DMS53 treated with DMSO at 0.1 percent for 48 hours (cell line): ENCODE data around the gene EIF2D.
"Not testable (repeated sequence)": the region's sequence is repeated elsewhere in the genome, so short reads cannot be mapped to it uniquely, and the experiment has no call there.

Experiments
- DNase-seq: peaks from one replicate; lab custom pipeline; 2025; ENCODE audit not compliant: unreplicated experiment; lab: John Stamatoyannopoulos, UW

EIF2D gene

GRCh38 chr1:206635978-206636345 is 23.7 kb upstream of the EIF2D start:
- no peak for DNase-seq

- peak; percentile 96 for DNase-seq
These were observed 23.1 kb upstream of the EIF2D start, which contains the start of gene DYRK3 for GRCh38 chr1:206635080-206635977. DYRK3 (plus strand) TSS chr1:206635536; CDS start chr1:206635704, 168 bp downstream.

GRCh38 chr1:206634365-206635079 is 22.3 kb upstream of the EIF2D start:
- peak; percentile 86 for DNase-seq

- DNase-seq, result no peak
These were observed 21.4 kb upstream of the EIF2D start for GRCh38 chr1:206633708-206634121.

- peak; percentile 96 for DNase-seq
These were observed 18.8 kb upstream of the EIF2D start for GRCh38 chr1:206631085-206631509.

GRCh38 chr1:206628916-206629315 is 16.7 kb upstream of the EIF2D start:
- no peak for DNase-seq

GRCh38 chr1:206626396-206626795 is 14.1 kb upstream of the EIF2D start:
- not testable (repeated sequence) for DNase-seq

GRCh38 chr1:206609229-206609991 is 2.9 kb downstream of the EIF2D start:
- no peak for DNase-seq

GRCh38 chr1:206608108-206608698 is 4.1 kb downstream of the EIF2D start:
- DNase-seq, result peak; percentile 22

- peak; percentile 28 for DNase-seq
These were observed 5.4 kb downstream of the EIF2D start for GRCh38 chr1:206606867-206607266.

- no peak for DNase-seq
These were observed 7.4 kb downstream of the EIF2D start for GRCh38 chr1:206604861-206605260.

- DNase-seq, result no peak
These were observed 11.7 kb downstream of the EIF2D start for GRCh38 chr1:206600527-206600926.

GRCh38 chr1:206596319-206596666 is 16.0 kb downstream of the EIF2D start:
- DNase-seq, result no peak

- DNase-seq, result no peak
These were observed 16.5 kb downstream of the EIF2D start for GRCh38 chr1:206595581-206596318.

- no peak for DNase-seq
These were observed 18.8 kb downstream of the EIF2D start for GRCh38 chr1:206593351-206593925.

- no peak for DNase-seq
These were observed 20.6 kb downstream of the EIF2D start for GRCh38 chr1:206591696-206592095.

- DNase-seq, result no peak
These were observed 21.0 kb downstream of the EIF2D start for GRCh38 chr1:206591226-206591625.

GRCh38 chr1:206590025-206590758 is 22.1 kb downstream of the EIF2D start:
- DNase-seq, result no peak

- DNase-seq, result no peak
These were observed 23.1 kb downstream of the EIF2D start for GRCh38 chr1:206589206-206589605.
